HCT116 (cell line): ENCODE data around the gene C1QTNF2.
"Not testable (repeated sequence)": the region's sequence is repeated elsewhere in the genome, so short reads cannot be mapped to it uniquely, and the experiment has no call there.

Source experiments
- ATF3 ChIP-seq: IDR thresholded peaks from 2 replicates; pipeline ENCODE4 v1.6.1; 2012
- CTCF ChIP-seq, 3 experiments: fragments of 200-600 bp in 1 of 3; sonication (generic) in 1 of 3; IDR thresholded peaks in 2 of 3; conservative IDR thresholded peaks in 1 of 3; 2 replicates each; pipeline ENCODE4 v1.5.1; 2012 to 2017; ENCODE audit warnings: low read depth in 2 of 3, low read length in 2 of 3, antibody characterized with exemption in 1 of 3, borderline replicate concordance in 1 of 3, control low read depth in 1 of 3, mild to moderate bottlenecking in 1 of 3, mixed read lengths in 1 of 3, mixed run types in 1 of 3, moderate library complexity in 1 of 3; ENCODE audit not compliant: insufficient read depth in 1 of 3
- EZH2phosphoT487 ChIP-seq: fragments of 200-600 bp; IDR thresholded peaks from 2 replicates; pipeline ENCODE4 v1.6.1; 2018; ENCODE audit warnings: antibody characterized with exemption, borderline replicate concordance
- FOSL1 ChIP-seq: IDR thresholded peaks from 2 replicates; pipeline ENCODE4 v1.6.1; 2012; ENCODE audit warnings: low read depth
- JUND ChIP-seq: IDR thresholded peaks from 2 replicates; pipeline ENCODE4 v1.6.1; 2012
- POLR2A ChIP-seq: IDR thresholded peaks from 2 replicates; pipeline ENCODE4 v1.7.0; 2011; ENCODE audit warnings: borderline replicate concordance; ENCODE audit not compliant: insufficient read depth, insufficient read length; ENCODE audit errors: extremely low read depth
- POLR2AphosphoS5 ChIP-seq: IDR thresholded peaks from 2 replicates; pipeline ENCODE4 v1.6.1; 2011; ENCODE audit warnings: mild to moderate bottlenecking, low read depth, low read length, moderate library complexity
- RAD21 ChIP-seq: IDR thresholded peaks from 2 replicates; pipeline ENCODE4 v1.6.1; 2012; ENCODE audit warnings: low read depth, mild to moderate bottlenecking
- REST ChIP-seq: IDR thresholded peaks from 2 replicates; pipeline ENCODE4 v1.6.1; 2012; ENCODE audit warnings: low read depth
- SIN3A ChIP-seq: IDR thresholded peaks from 2 replicates; pipeline ENCODE4 v1.6.1; 2012; ENCODE audit warnings: low read depth
- YY1 ChIP-seq: IDR thresholded peaks from 2 replicates; pipeline ENCODE4 v1.6.1; 2011; ENCODE audit warnings: low read length, low read depth, moderate library complexity, mild to moderate bottlenecking; ENCODE audit not compliant: insufficient replicate concordance; ENCODE audit errors: extremely low read depth

- TF ChIP-seq CTCF (IDR thresholded peaks at IDR 0.05 in 2 of 3, conservative IDR thresholded peaks at IDR 0.05 in 1 of 3; ENCODE audit: borderline replicate concordance in 1 of 3, insufficient read depth in 1 of 3, low read depth in 2 of 3, low read length in 2 of 3); FOSL1; REST; ATF3; POLR2AphosphoS5; JUND; RAD21; SIN3A; EZH2phosphoT487; POLR2A; YY1: not testable (repeated sequence)
Measured at GRCh38 chr5:160340513-160340912, 29.9 kb downstream of the C1QTNF2 start.
